ENCODE measurements around the gene XRN2.

DNA sequence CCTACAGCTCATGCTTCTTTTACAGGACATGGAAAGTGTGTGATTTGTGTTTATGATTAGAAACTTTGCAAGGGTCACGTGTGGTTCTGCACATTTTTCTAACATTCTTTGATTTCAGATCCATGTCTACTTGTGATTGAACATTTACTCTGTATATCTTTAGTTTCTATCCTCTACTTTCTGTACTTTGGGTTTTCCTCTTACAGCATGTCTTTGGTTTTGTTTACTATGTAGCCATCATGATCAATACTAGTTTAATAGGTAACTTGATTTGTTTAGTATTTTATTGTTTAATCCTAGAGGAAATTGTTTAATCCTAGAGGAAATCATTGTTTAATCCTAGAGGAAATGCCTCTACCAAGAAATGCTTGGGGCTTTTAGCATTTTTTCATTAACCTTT is 41.8 kb downstream of the XRN2 start:
- TF ChIP-seq, protein P1, sequence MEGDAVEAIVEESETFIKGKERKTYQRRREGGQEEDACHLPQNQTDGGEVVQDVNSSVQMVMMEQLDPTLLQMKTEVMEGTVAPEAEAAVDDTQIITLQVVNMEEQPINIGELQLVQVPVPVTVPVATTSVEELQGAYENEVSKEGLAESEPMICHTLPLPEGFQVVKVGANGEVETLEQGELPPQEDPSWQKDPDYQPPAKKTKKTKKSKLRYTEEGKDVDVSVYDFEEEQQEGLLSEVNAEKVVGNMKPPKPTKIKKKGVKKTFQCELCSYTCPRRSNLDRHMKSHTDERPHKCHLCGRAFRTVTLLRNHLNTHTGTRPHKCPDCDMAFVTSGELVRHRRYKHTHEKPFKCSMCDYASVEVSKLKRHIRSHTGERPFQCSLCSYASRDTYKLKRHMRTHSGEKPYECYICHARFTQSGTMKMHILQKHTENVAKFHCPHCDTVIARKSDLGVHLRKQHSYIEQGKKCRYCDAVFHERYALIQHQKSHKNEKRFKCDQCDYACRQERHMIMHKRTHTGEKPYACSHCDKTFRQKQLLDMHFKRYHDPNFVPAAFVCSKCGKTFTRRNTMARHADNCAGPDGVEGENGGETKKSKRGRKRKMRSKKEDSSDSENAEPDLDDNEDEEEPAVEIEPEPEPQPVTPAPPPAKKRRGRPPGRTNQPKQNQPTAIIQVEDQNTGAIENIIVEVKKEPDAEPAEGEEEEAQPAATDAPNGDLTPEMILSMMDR (IDR thresholded peaks at IDR 0.05; ENCODE audit: poor library complexity, severe bottlenecking) = no peak
- TF ChIP-seq TAF1 (IDR thresholded peaks at IDR 0.05; ENCODE audit: low read depth) (no peak), EZH2 (IDR thresholded peaks at IDR 0.05; ENCODE audit: borderline replicate concordance, insufficient read depth, low read length, poor library complexity, severe bottlenecking) (no peak), POLR2AphosphoS5 (IDR thresholded peaks at IDR 0.05) (no peak)

All from neural cell (in vitro differentiated cells).